Sigmoid colon (tissue), 7 donors: ENCODE data around the gene GPR139. TPM values are rescaled to one million over a fixed set of nuclear protein-coding genes. Genes with fewer than 3 reads are reported as not detected.

Source experiments
- DNase-seq: peaks from one replicate; pipeline ENCODE4 v3.0.0-alpha.2; 2019
- H3K27ac ChIP-seq, 4 donors: fragments of 200-600 bp; sonication (generic); one replicate each; pipeline ENCODE4 v1.5.1; 2016 to 2019; ENCODE audit warnings: mild to moderate bottlenecking in 1 of 4
- H3K27me3 ChIP-seq, 3 donors: fragments of 200-600 bp; sonication (generic); one replicate each; pipeline ENCODE4 v1.5.1; 2019; ENCODE audit warnings: mild to moderate bottlenecking in 1 of 3
- H3K36me3 ChIP-seq, 4 donors: fragments of 200-600 bp; sonication (generic); one replicate each; pipeline ENCODE4 v1.5.1; 2016 to 2019
- H3K4me1 ChIP-seq, 4 donors: fragments of 200-600 bp; sonication (generic); one replicate each; pipeline ENCODE4 v1.5.1; 2017 to 2019
- H3K4me3 ChIP-seq, 4 donors: fragments of 200-600 bp; sonication (generic); one replicate each; pipeline ENCODE4 v1.5.1; 2017 to 2019; ENCODE audit warnings: mild to moderate bottlenecking in 2 of 4, moderate library complexity in 1 of 4
- H3K9me3 ChIP-seq, 4 donors: fragments of 200-600 bp in 3 of 4; sonication (generic) in 3 of 4; one replicate each; pipeline versions ENCODE4 v1.5.1 to v1.6.1; 2013 to 2019
- CTCF ChIP-seq, 4 experiments: fragments of 450-650 bp in 3 of 4; fragments of 200-600 bp in 1 of 4; IDR thresholded peaks; one replicate each; pipeline ENCODE4 v1.5.1; 2016 to 2019; ENCODE audit warnings: antibody characterized with exemption in 4 of 4, mild to moderate bottlenecking in 3 of 4, moderate library complexity in 2 of 4
- EP300 ChIP-seq, 4 donors: sonication (generic); formaldehyde crosslinking; IDR thresholded peaks; one replicate each; pipeline ENCODE4 v1.6.1; 2017; ENCODE audit warnings: antibody characterized with exemption in 4 of 4
- POLR2A ChIP-seq, 2 donors: fragments of 450-650 bp; IDR thresholded peaks; one replicate each; pipeline ENCODE4 v1.6.1; 2016; ENCODE audit warnings: antibody characterized with exemption in 2 of 2, mild to moderate bottlenecking in 2 of 2, moderate library complexity in 2 of 2
- POLR2AphosphoS5 ChIP-seq, 4 donors: sonication (generic); formaldehyde crosslinking; IDR thresholded peaks; one replicate each; pipeline ENCODE4 v1.6.1; 2017; ENCODE audit warnings: antibody characterized with exemption in 4 of 4
- WGBS, 2 donors: extraction: QIAGEN DNeasy Blood & Tissue Kit; methylation state at CpG; one replicate each; pipeline ENCODE4 v1.1.7; 2013; 5-methylcytosine and 5-hydroxymethylcytosine counted together
- intact Hi-C: fragments of 100-400 bp; cut with DNase I; formaldehyde crosslinking; loops from one replicate; pipeline ENCODE4 v1.15.1; 2023
- polyA plus RNA-seq, 3 donors: library from polyadenylated mRNA; stranded (reverse); fragments of 200-250 nt; gene quantifications; one replicate each; pipeline ENCODE4 v1.2.3, GENCODE V29; 2013
- total RNA-seq, 4 donors: library from RNA; depleted of rRNA; stranded (reverse); fragments of >200 nt; gene quantifications; one replicate each; pipeline ENCODE4 v1.1.0, GENCODE V29; 2016
- donor health status: healthy with polysubstance abuse.
- donor health status: Bipolar disorder and iron deficiency.
- donor health status: healthy.

Gene GPR139
- total and polyA plus RNA-seq, 7 donors, result not detected

- intact Hi-C loops, result no loop called here
- H3K27ac ChIP-seq, result no peak overlapping the region
- peaks cover 9 to 41% (median 17%) of the 10 kb centered on the region in 3 donors for H3K27me3 ChIP-seq
- 15 to 21% methylated on average over 11 of the region's 11 CpGs for WGBS, 2 donors
- peaks cover 0 to 4% (median 0%) of the 10 kb centered on the region in 4 donors for H3K9me3 ChIP-seq
- peaks cover 0 to 5% (median 0%) of the 10 kb centered on the region in 4 donors for H3K4me1 ChIP-seq
- TF ChIP-seq POLR2AphosphoS5 (IDR thresholded peaks at IDR 0.05), result no peak
- no peak for TF ChIP-seq EP300 (IDR thresholded peaks at IDR 0.05)
- TF ChIP-seq POLR2A (IDR thresholded peaks at IDR 0.05), result no peak
- no peak for TF ChIP-seq CTCF (IDR thresholded peaks at IDR 0.05)
- no peaks in the 10 kb centered on the region for H3K36me3 ChIP-seq
- DNase-seq, result no peak
- no peak overlapping the region for H3K4me3 ChIP-seq
Measured at GRCh38 chr16:20072874-20073202, 852 bp downstream of the GPR139 start.

GRCh38 chr16:20072146-20072873 lies 1.4 kb downstream of the GPR139 start:
- TF ChIP-seq POLR2A (IDR thresholded peaks at IDR 0.05), result no peak
- no peak for TF ChIP-seq CTCF (IDR thresholded peaks at IDR 0.05)
- no peak for TF ChIP-seq POLR2AphosphoS5 (IDR thresholded peaks at IDR 0.05)
- no peak for TF ChIP-seq EP300 (IDR thresholded peaks at IDR 0.05)
- peaks cover 0 to 5% (median 0%) of the 10 kb centered on the region in 4 donors for H3K4me1 ChIP-seq
- no peaks in the 10 kb centered on the region for H3K36me3 ChIP-seq
- H3K4me3 ChIP-seq, result no peak overlapping the region
- peaks cover 0 to 4% (median 0%) of the 10 kb centered on the region in 4 donors for H3K9me3 ChIP-seq
- peaks cover 9 to 41% (median 17%) of the 10 kb centered on the region in 3 donors for H3K27me3 ChIP-seq
- WGBS, 2 donors, result 45 to 51% methylated on average over 11 of the region's 11 CpGs
- H3K27ac ChIP-seq, result no peak overlapping the region
- DNase-seq, result no peak
- intact Hi-C loops, result no loop called here

GRCh38 chr16:20064931-20065330 lies 8.8 kb downstream of the GPR139 start:
- no peaks in the 10 kb centered on the region for H3K27me3 ChIP-seq
- 48 to 63% methylated on average over 2 of the region's 2 CpGs for WGBS, 2 donors
- peaks cover 0 to 4% (median 0%) of the 10 kb centered on the region in 4 donors for H3K9me3 ChIP-seq
- TF ChIP-seq CTCF (IDR thresholded peaks at IDR 0.05), result no peak
- no peak for TF ChIP-seq POLR2A (IDR thresholded peaks at IDR 0.05)
- TF ChIP-seq POLR2AphosphoS5 (IDR thresholded peaks at IDR 0.05), result no peak
- TF ChIP-seq EP300 (IDR thresholded peaks at IDR 0.05), result no peak
- no peak for DNase-seq
- H3K4me1 ChIP-seq, result no peaks in the 10 kb centered on the region
- intact Hi-C loops, result no loop called here
- H3K4me3 ChIP-seq, result no peak overlapping the region
- H3K36me3 ChIP-seq, result no peaks in the 10 kb centered on the region
- H3K27ac ChIP-seq, result no peak overlapping the region

GRCh38 chr16:20064520-20064919 lies 9.2 kb downstream of the GPR139 start:
- intact Hi-C loops, result no loop called here
- Histone ChIP-seq H3K9me3 (peaks cover 0 to 4% (median 0%) of the 10 kb centered on the region in 4 donors), H3K4me3 (no peak overlapping the region), H3K4me1 (no peaks in the 10 kb centered on the region), H3K27ac (no peak overlapping the region), H3K36me3 (no peaks in the 10 kb centered on the region), H3K27me3 (no peaks in the 10 kb centered on the region)
- no peak for TF ChIP-seq POLR2AphosphoS5 (IDR thresholded peaks at IDR 0.05)
- TF ChIP-seq POLR2A (IDR thresholded peaks at IDR 0.05), result no peak
- no peak for TF ChIP-seq CTCF (IDR thresholded peaks at IDR 0.05)
- TF ChIP-seq EP300 (IDR thresholded peaks at IDR 0.05), result no peak
- WGBS, 2 donors, result 93% methylated on average over 4 of the region's 4 CpGs
- no peak for DNase-seq
